HG03342 (cell line): ENCODE results near the gene HNRNPDL.
"Not testable (repeated sequence)": the region's sequence is repeated elsewhere in the genome, so short reads cannot be mapped to it uniquely, and the experiment has no call there.

ENCODE experiments used
- ATAC-seq: cut with Tn5 transposase; IDR thresholded peaks from one replicate; pipeline ENCODE4 v1.9.1; 2021; ENCODE audit warnings: mild to moderate bottlenecking, moderate library complexity; ENCODE audit not compliant: unreplicated experiment

HNRNPDL gene

GRCh38 chr4:82430193-82430963, at the start of gene HNRNPDL, which contains the start of gene ENOPH1:
Gene HNRNPDL (minus strand): TSS chr4:82430462. CDS start chr4:82429690, 772 bp downstream.
Gene ENOPH1 (plus strand): TSS chr4:82430590. CDS start chr4:82430830, 240 bp downstream.
- peak; percentile 70 for ATAC-seq

GRCh38 chr4:82479562-82479961, 49.3 kb upstream of the HNRNPDL start:
- no peak for ATAC-seq

GRCh38 chr4:82477469-82477868, 47.2 kb upstream of the HNRNPDL start:
- not testable (repeated sequence) for ATAC-seq

GRCh38 chr4:82475931-82476330, 45.7 kb upstream of the HNRNPDL start:
- not testable (repeated sequence) for ATAC-seq

- no peak for ATAC-seq
Observed at GRCh38 chr4:82473621-82474164, 43.4 kb upstream of the HNRNPDL start.

GRCh38 chr4:82473080-82473479, 42.8 kb upstream of the HNRNPDL start:
- ATAC-seq, result not testable (repeated sequence)

GRCh38 chr4:82469791-82470345, 39.6 kb upstream of the HNRNPDL start:
- ATAC-seq, result no peak

- ATAC-seq, result no peak
Observed at GRCh38 chr4:82467471-82467870, 37.2 kb upstream of the HNRNPDL start.

- ATAC-seq, result no peak
Observed at GRCh38 chr4:82463221-82463620, 33.0 kb upstream of the HNRNPDL start.

GRCh38 chr4:82462415-82462831, 32.2 kb upstream of the HNRNPDL start:
- peak; percentile 83 for ATAC-seq

GRCh38 chr4:82461710-82462109, 31.4 kb upstream of the HNRNPDL start:
- ATAC-seq, result no peak

- ATAC-seq, result no peak
Observed at GRCh38 chr4:82458729-82459128, 28.5 kb upstream of the HNRNPDL start.

GRCh38 chr4:82457266-82457665, 27.0 kb upstream of the HNRNPDL start:
- ATAC-seq, result no peak

- no peak for ATAC-seq
Observed at GRCh38 chr4:82452026-82452425, 21.8 kb upstream of the HNRNPDL start.

GRCh38 chr4:82450966-82451755, 20.9 kb upstream of the HNRNPDL start:
- ATAC-seq, result no peak

GRCh38 chr4:82447886-82448285, 17.6 kb upstream of the HNRNPDL start:
- no peak for ATAC-seq

- ATAC-seq, result no peak
Observed at GRCh38 chr4:82439088-82439487, 8.8 kb upstream of the HNRNPDL start.

GRCh38 chr4:82437285-82438005, 7.2 kb upstream of the HNRNPDL start:
- no peak for ATAC-seq

- no peak for ATAC-seq
Observed at GRCh38 chr4:82436780-82437179, 6.5 kb upstream of the HNRNPDL start.

- ATAC-seq, result no peak
Observed at GRCh38 chr4:82436130-82436529, 5.9 kb upstream of the HNRNPDL start.

- no peak for ATAC-seq
Observed at GRCh38 chr4:82434949-82435348, 4.7 kb upstream of the HNRNPDL start.
